ENCODE results near the gene ZNF682. TPM values are rescaled to one million over a fixed set of nuclear protein-coding genes. Genes with fewer than 3 reads are reported as not detected.

The ZNF682 gene
- total and polyA plus RNA-seq, 9 of the 15 experiments (the other 6 are each of a cell fraction or from before 2014, with no cell fraction given) = 0.06 to 0.43 (median 0.25) TPM; not detected in 3

DNA sequence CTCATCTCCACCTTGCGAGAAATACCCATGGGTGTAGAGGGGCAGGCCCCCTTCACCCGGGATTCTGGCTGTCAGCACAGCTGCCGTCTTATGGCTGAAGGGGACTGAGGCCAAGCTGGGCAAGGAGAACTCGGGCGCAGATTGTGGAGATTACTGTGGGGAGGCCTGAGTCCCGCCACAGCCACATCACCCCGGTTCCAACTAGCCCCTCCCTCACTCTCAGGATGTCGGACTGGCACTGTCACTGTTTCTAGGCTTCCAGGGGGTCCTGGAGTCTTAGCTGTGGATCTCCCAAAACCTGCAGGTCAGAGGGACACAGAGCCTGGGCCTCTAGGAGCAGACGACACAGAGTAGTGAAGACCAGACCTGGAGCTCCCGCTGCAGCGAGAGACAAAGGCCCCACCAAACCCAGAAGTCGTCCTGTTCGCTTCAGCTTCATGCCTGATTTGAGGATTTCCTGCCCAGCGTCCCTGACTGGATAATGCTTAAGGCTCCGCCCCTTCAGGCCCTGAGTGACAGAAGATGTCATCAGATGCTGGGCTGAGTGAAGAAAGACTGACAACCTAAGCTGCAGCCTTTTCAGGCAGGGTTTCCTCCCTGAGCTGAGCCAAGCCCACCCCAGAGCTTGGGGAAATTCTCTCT, 82.8 kb downstream of the ZNF682 start (continued):
- TF ChIP-seq, protein P1, sequence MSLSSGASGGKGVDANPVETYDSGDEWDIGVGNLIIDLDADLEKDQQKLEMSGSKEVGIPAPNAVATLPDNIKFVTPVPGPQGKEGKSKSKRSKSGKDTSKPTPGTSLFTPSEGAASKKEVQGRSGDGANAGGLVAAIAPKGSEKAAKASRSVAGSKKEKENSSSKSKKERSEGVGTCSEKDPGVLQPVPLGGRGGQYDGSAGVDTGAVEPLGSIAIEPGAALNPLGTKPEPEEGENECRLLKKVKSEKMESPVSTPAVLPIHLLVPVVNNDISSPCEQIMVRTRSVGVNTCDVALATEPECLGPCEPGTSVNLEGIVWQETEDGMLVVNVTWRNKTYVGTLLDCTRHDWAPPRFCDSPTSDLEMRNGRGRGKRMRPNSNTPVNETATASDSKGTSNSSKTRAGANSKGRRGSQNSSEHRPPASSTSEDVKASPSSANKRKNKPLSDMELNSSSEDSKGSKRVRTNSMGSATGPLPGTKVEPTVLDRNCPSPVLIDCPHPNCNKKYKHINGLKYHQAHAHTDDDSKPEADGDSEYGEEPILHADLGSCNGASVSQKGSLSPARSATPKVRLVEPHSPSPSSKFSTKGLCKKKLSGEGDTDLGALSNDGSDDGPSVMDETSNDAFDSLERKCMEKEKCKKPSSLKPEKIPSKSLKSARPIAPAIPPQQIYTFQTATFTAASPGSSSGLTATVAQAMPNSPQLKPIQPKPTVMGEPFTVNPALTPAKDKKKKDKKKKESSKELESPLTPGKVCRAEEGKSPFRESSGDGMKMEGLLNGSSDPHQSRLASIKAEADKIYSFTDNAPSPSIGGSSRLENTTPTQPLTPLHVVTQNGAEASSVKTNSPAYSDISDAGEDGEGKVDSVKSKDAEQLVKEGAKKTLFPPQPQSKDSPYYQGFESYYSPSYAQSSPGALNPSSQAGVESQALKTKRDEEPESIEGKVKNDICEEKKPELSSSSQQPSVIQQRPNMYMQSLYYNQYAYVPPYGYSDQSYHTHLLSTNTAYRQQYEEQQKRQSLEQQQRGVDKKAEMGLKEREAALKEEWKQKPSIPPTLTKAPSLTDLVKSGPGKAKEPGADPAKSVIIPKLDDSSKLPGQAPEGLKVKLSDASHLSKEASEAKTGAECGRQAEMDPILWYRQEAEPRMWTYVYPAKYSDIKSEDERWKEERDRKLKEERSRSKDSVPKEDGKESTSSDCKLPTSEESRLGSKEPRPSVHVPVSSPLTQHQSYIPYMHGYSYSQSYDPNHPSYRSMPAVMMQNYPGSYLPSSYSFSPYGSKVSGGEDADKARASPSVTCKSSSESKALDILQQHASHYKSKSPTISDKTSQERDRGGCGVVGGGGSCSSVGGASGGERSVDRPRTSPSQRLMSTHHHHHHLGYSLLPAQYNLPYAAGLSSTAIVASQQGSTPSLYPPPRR (CRISPR knock-in tag; IDR thresholded peaks at IDR 0.05; ENCODE audit: borderline replicate concordance) = no peak
- TF ChIP-seq, protein P2, sequence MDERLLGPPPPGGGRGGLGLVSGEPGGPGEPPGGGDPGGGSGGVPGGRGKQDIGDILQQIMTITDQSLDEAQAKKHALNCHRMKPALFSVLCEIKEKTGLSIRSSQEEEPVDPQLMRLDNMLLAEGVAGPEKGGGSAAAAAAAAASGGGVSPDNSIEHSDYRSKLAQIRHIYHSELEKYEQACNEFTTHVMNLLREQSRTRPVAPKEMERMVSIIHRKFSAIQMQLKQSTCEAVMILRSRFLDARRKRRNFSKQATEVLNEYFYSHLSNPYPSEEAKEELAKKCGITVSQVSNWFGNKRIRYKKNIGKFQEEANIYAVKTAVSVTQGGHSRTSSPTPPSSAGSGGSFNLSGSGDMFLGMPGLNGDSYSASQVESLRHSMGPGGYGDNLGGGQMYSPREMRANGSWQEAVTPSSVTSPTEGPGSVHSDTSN (CRISPR knock-in tag; IDR thresholded peaks at IDR 0.05; ENCODE audit: low read depth) = peak; percentile 32; the same call in 1 of the 2 replicates
- TF ChIP-seq, protein P2 (tag; conservative IDR thresholded peaks at IDR 0.05; ENCODE audit: low read depth) = no peak
- no peak for TF ChIP-seq ZNF197 (CRISPR knock-in tag; IDR thresholded peaks at IDR 0.05; ENCODE audit: low read depth)
- TF ChIP-seq, protein P3, sequence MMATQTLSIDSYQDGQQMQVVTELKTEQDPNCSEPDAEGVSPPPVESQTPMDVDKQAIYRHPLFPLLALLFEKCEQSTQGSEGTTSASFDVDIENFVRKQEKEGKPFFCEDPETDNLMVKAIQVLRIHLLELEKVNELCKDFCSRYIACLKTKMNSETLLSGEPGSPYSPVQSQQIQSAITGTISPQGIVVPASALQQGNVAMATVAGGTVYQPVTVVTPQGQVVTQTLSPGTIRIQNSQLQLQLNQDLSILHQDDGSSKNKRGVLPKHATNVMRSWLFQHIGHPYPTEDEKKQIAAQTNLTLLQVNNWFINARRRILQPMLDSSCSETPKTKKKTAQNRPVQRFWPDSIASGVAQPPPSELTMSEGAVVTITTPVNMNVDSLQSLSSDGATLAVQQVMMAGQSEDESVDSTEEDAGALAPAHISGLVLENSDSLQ (IDR thresholded peaks at IDR 0.05) = peak; percentile 93
- TF ChIP-seq RBFOX2 (IDR thresholded peaks at IDR 0.05; ENCODE audit: low read depth, low read length) = peak; percentile 31; the same call in 1 of the 2 replicates
- no peak for TF ChIP-seq NFIX (CRISPR knock-in tag; IDR thresholded peaks at IDR 0.05; ENCODE audit: low read depth)
- no peak for TF ChIP-seq NR4A1 (CRISPR knock-in tag; IDR thresholded peaks at IDR 0.05)
- no peak for TF ChIP-seq NR4A1 (tag; IDR thresholded peaks at IDR 0.05)
- TF ChIP-seq RFX1 (IDR thresholded peaks at IDR 0.05) = no peak

Data from K562 (cell line).